HepG2 (cell line): ENCODE results near the gene IL11RA. TPM values are rescaled to one million over a fixed set of nuclear protein-coding genes. Genes with fewer than 3 reads are reported as not detected.
A peak's percentile ranks its signal among the peaks of the same experiment; 100 is the strongest.

ENCODE experiments used
- ATF2 ChIP-seq: sonication (generic); formaldehyde crosslinking; IDR thresholded peaks from 2 replicates; pipeline ENCODE4 v1.4.0; 2020; ENCODE audit warnings: missing genetic modification reagents
- ATM ChIP-seq: fragments of 450-650 bp; IDR thresholded peaks from 2 replicates; pipeline ENCODE4 v1.7.1; 2017; ENCODE audit warnings: mild to moderate bottlenecking, borderline replicate concordance
- DMAP1 ChIP-seq: IDR thresholded peaks from 2 replicates; pipeline ENCODE4 v1.6.1; 2016
- MTF1 ChIP-seq: sonication (generic); formaldehyde crosslinking; IDR thresholded peaks from 2 replicates; pipeline ENCODE4 v1.5.0; 2020; ENCODE audit warnings: missing genetic modification reagents
- NFE2L1 ChIP-seq: sonication (generic); formaldehyde crosslinking; IDR thresholded peaks from 2 replicates; pipeline ENCODE4 v1.4.0; 2020; ENCODE audit warnings: missing genetic modification reagents, mild to moderate bottlenecking, borderline replicate concordance
- SAP130 ChIP-seq: IDR thresholded peaks from 2 replicates; pipeline ENCODE4 v1.6.1; 2016; ENCODE audit warnings: low read depth
- SPEN ChIP-seq: sonication (generic); formaldehyde crosslinking; IDR thresholded peaks from 2 replicates; pipeline ENCODE4 v1.5.1; 2020; ENCODE audit warnings: low read depth, mild to moderate bottlenecking, missing genetic modification reagents
- TGIF2 ChIP-seq: IDR thresholded peaks from 2 replicates; pipeline ENCODE4 v1.6.1; 2016; ENCODE audit warnings: control low read depth, missing compliant biosample characterization
- ZFP91 ChIP-seq: sonication (generic); formaldehyde crosslinking; IDR thresholded peaks from 2 replicates; pipeline ENCODE4 v1.9.0; 2022; ENCODE audit warnings: missing genetic modification reagents, mild to moderate bottlenecking, borderline replicate concordance
- ZNF143 ChIP-seq: sonication (generic); formaldehyde crosslinking; IDR thresholded peaks from 2 replicates; pipeline ENCODE4 v1.4.0; 2020; ENCODE audit warnings: missing genetic modification reagents
- ZNF512B ChIP-seq: sonication (generic); formaldehyde crosslinking; IDR thresholded peaks from 2 replicates; pipeline ENCODE4 v1.5.1; 2020; ENCODE audit warnings: missing genetic modification reagents, mild to moderate bottlenecking, borderline replicate concordance
- ZNF530 ChIP-seq: sonication (generic); formaldehyde crosslinking; IDR thresholded peaks from 2 replicates; pipeline ENCODE4 v1.5.0; 2020; ENCODE audit warnings: low read depth, mild to moderate bottlenecking, missing genetic modification reagents
- ZNF543 ChIP-seq: sonication (generic); formaldehyde crosslinking; IDR thresholded peaks from 2 replicates; pipeline ENCODE4 v1.4.0; 2020; ENCODE audit warnings: mild to moderate bottlenecking, missing genetic modification reagents
- ZNF570 ChIP-seq: sonication (generic); formaldehyde crosslinking; IDR thresholded peaks from 2 replicates; pipeline ENCODE4 v1.4.0; 2020; ENCODE audit warnings: mild to moderate bottlenecking, missing genetic modification reagents, borderline replicate concordance
- ZNF687 ChIP-seq: sonication (generic); formaldehyde crosslinking; IDR thresholded peaks from 2 replicates; pipeline ENCODE4 v1.5.1; 2020; ENCODE audit warnings: mild to moderate bottlenecking, missing genetic modification reagents, moderate library complexity
- ZNF775 ChIP-seq: sonication (generic); formaldehyde crosslinking; IDR thresholded peaks from 2 replicates; pipeline ENCODE4 v1.4.0; 2020; ENCODE audit warnings: missing genetic modification reagents, mild to moderate bottlenecking, moderate library complexity, borderline replicate concordance
- polyA plus RNA-seq, 8 experiments: library from polyadenylated mRNA; depleted of rRNA in 3 of 8; stranded (reverse) in 7 of 8; unstranded in 1 of 8; fragments of >200 nt; fragmentation: Illumina TruSeq in 4 of 8; extraction: Trizol in 4 of 8; gene quantifications; 2 replicates each; pipeline versions ENCODE4 v1.2.1 to v1.2.3, GENCODE V29; 2011 to 2016; ENCODE audit warnings: low read depth in 4 of 8, missing spikeins in 1 of 8, mixed read lengths in 1 of 8; ENCODE audit not compliant: insufficient read depth in 1 of 8
- total RNA-seq, 5 experiments: library from RNA; depleted of rRNA; stranded (reverse); fragments of >200 nt; fragmentation: Illumina TruSeq; extraction: Trizol; gene quantifications; 2 replicates each; pipeline ENCODE4 v1.2.3, GENCODE V29; 2016; ENCODE audit warnings: low read depth in 1 of 5

IL11RA gene
- total and polyA plus RNA-seq, 2 of the 13 experiments (the other 11 are each of a cell fraction or from before 2014, with no cell fraction given): 2.0 to 4.2 TPM

GRCh38 chr9:34620061-34620994 is 31.7 kb upstream of the IL11RA start, which contains the start of gene DCTN3 (continued):
- TF ChIP-seq ZNF687 (CRISPR knock-in tag) (peak; percentile 78), ATM (no peak), ZNF512B (no peak), ZNF543 (no peak), DMAP1 (CRISPR knock-in tag) (peak; percentile 32; the same call in 1 of the 2 replicates), ZNF530 (CRISPR knock-in tag) (no peak), ZFP91 (CRISPR knock-in tag) (peak; percentile 52; the same call in 1 of the 2 replicates), ZNF143 (CRISPR knock-in tag) (peak; percentile 13; the same call in 1 of the 2 replicates), ZNF775 (no peak), SPEN (peak; percentile 80), ATF2 (peak; percentile 66; the same call in 1 of the 2 replicates), MTF1 (CRISPR knock-in tag) (no peak), NFE2L1 (no peak), ZNF570 (no peak), SAP130 (CRISPR knock-in tag) (peak; percentile 95), TGIF2 (CRISPR knock-in tag) (peak; percentile 97)
